ENCODE results near the gene GPR39.

GPR39 gene

GRCh38 chr2:132475615-132476014, 59.0 kb downstream of the GPR39 start:
- no peak for TF ChIP-seq CTCF (IDR thresholded peaks at IDR 0.05; ENCODE audit: poor library complexity, severe bottlenecking)
- no peak overlapping the region for H3K4me3 ChIP-seq (ENCODE audit: severe bottlenecking)
- ATAC-seq (ENCODE audit: low read depth), result no peak

GRCh38 chr2:132477436-132477835, 60.8 kb downstream of the GPR39 start:
- Histone ChIP-seq H3K27ac (ENCODE audit: poor library complexity, severe bottlenecking) (no peak overlapping the region), H3K27me3 (ENCODE audit: insufficient read depth, poor library complexity, severe bottlenecking) (no peaks in the 10 kb centered on the region), H3K4me1 (ENCODE audit: insufficient read depth, poor library complexity, severe bottlenecking) (no peaks in the 10 kb centered on the region), H3K36me3 (ENCODE audit: low read depth) (no peaks in the 10 kb centered on the region), H3K9me3 (ENCODE audit: severe bottlenecking) (no peaks in the 10 kb centered on the region), H3K4me3 (ENCODE audit: severe bottlenecking) (no peak overlapping the region)
- ATAC-seq (ENCODE audit: low read depth) (no peak), DNase-seq (ENCODE audit: low spot score) (no peak)
- no peak for TF ChIP-seq CTCF (IDR thresholded peaks at IDR 0.05; ENCODE audit: poor library complexity, severe bottlenecking)

More at GRCh38 chr2:132475615-132476014, 59.0 kb downstream of the GPR39 start:
- Histone ChIP-seq H3K27ac (ENCODE audit: poor library complexity, severe bottlenecking) (no peak overlapping the region), H3K4me1 (ENCODE audit: insufficient read depth, poor library complexity, severe bottlenecking) (no peaks in the 10 kb centered on the region), H3K36me3 (ENCODE audit: low read depth) (no peaks in the 10 kb centered on the region), H3K27me3 (ENCODE audit: insufficient read depth, poor library complexity, severe bottlenecking) (no peaks in the 10 kb centered on the region), H3K9me3 (ENCODE audit: severe bottlenecking) (no peaks in the 10 kb centered on the region)
- no peak for DNase-seq (ENCODE audit: low spot score)

GRCh38 chr2:132477962-132478361, 61.4 kb downstream of the GPR39 start:
- no peak for TF ChIP-seq CTCF (IDR thresholded peaks at IDR 0.05; ENCODE audit: poor library complexity, severe bottlenecking)
- DNase-seq (ENCODE audit: low spot score), result no peak

GRCh38 chr2:132478461-132479105, 62.0 kb downstream of the GPR39 start:
- no peaks in the 10 kb centered on the region for H3K36me3 ChIP-seq (ENCODE audit: low read depth)
- DNase-seq (ENCODE audit: low spot score) (no peak), ATAC-seq (ENCODE audit: low read depth) (no peak)

More at GRCh38 chr2:132477962-132478361, 61.4 kb downstream of the GPR39 start:
- Histone ChIP-seq H3K9me3 (ENCODE audit: severe bottlenecking) (no peaks in the 10 kb centered on the region), H3K4me3 (ENCODE audit: severe bottlenecking) (no peak overlapping the region), H3K27me3 (ENCODE audit: insufficient read depth, poor library complexity, severe bottlenecking) (no peaks in the 10 kb centered on the region), H3K36me3 (ENCODE audit: low read depth) (no peaks in the 10 kb centered on the region), H3K27ac (ENCODE audit: poor library complexity, severe bottlenecking) (no peak overlapping the region), H3K4me1 (ENCODE audit: insufficient read depth, poor library complexity, severe bottlenecking) (no peaks in the 10 kb centered on the region)
- no peak for ATAC-seq (ENCODE audit: low read depth)

More at GRCh38 chr2:132478461-132479105, 62.0 kb downstream of the GPR39 start:
- no peaks in the 10 kb centered on the region for H3K9me3 ChIP-seq (ENCODE audit: severe bottlenecking)
- no peaks in the 10 kb centered on the region for H3K27me3 ChIP-seq (ENCODE audit: insufficient read depth, poor library complexity, severe bottlenecking)
- no peaks in the 10 kb centered on the region for H3K4me1 ChIP-seq (ENCODE audit: insufficient read depth, poor library complexity, severe bottlenecking)
- H3K27ac ChIP-seq (ENCODE audit: poor library complexity, severe bottlenecking), result no peak overlapping the region
- TF ChIP-seq CTCF (IDR thresholded peaks at IDR 0.05; ENCODE audit: poor library complexity, severe bottlenecking), result no peak
- no peak overlapping the region for H3K4me3 ChIP-seq (ENCODE audit: severe bottlenecking)
